HG02973 (cell line): Measurements from ENCODE around the gene SLC9C2.
"Not testable (repeated sequence)": the region's sequence is repeated elsewhere in the genome, so short reads cannot be mapped to it uniquely, and the experiment has no call there.

Experiments used
- ATAC-seq: cut with Tn5 transposase; IDR thresholded peaks from one replicate; pipeline ENCODE4 v1.9.1; 2021; ENCODE audit warnings: moderate library complexity; ENCODE audit not compliant: unreplicated experiment

The SLC9C2 gene

DNA sequence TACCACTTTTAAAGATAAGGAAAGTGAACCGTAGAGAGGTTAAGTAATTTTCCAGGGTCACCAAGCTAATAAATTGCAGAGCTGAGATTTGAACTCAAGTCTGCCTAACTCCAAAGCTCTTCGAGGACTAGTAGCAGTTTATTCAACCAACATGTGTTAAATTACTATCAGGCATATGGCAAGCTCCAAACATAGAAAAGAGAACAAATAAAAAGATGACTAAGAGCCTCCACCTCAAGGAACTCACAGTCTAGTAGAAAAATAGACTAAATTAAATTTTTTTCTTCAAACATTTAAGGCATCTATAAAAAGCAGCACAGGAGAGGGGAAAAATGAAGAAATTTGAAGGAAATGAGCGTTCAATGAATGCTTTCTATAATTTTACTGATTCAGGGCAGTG lies 22.2 kb downstream of the SLC9C2 start:
- ATAC-seq = no peak

DNA sequence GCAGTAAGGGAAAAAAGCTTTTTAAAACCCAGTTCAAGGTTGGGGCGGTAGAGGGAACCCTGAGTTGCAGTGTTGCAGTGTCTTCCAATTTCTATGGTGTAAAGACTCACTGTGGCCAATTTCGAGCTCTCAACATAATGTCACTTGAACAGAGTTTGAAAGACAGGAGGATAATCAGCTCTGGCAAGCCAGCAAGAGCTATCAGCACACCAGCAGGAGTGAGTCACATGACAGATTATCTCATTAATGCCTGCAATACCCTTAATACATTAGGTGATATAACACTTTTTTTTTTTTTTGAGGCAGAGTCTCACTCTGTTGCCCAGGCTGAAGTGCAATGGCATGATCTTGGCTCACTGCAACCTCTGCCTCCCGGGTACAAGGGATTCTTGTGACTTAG lies 22.8 kb downstream of the SLC9C2 start:
- ATAC-seq = no peak

DNA sequence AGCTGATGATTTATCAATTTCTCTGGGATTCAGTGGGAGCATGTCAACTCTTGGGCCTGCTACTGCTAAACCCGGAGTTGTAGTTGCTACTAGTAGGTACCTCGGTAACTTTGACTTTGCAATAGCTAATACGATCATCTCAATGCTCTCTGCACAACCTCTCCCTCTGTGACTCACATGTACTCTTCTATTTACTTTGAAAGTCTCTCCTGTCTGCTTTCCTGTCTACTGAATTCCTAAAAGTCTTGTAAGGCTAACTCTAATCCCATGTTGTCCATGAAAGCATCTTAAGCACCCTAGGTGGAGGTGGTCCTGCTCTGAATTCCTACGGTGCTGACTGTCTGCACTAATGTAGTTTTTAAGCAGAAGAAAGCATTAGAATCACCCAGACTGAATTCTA lies 29.3 kb downstream of the SLC9C2 start:
- no peak for ATAC-seq

DNA sequence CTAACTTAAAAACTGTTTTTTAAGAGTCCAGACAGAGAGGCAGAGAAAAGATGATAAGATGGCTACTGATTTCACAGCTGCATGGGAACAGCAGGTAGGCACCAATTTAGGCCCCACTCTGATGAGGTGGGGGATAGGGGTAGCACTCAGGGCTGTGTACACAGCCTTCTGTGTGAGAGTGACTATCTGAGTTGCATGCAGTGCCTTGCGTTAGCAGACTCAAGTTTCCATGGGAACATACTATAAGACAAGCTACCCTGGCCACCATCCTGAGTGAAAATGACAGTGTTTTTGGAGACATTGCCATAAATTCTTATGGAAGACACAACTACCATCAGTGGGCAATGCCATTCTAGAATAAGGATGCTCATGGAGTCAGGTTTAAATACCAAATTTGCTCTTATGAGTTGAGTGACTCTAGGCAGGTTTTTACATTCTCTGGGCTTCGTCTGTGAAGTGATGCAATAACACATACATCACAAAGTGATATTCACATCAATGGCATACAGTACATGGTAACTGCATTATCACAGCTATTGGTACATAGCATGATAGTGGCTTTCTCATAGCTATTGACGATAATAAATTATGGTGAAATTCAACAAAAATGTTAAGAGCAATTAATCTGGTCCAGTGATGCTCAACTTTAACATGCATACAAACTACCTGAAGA lies 30.5 kb downstream of the SLC9C2 start:
- ATAC-seq = no peak

DNA sequence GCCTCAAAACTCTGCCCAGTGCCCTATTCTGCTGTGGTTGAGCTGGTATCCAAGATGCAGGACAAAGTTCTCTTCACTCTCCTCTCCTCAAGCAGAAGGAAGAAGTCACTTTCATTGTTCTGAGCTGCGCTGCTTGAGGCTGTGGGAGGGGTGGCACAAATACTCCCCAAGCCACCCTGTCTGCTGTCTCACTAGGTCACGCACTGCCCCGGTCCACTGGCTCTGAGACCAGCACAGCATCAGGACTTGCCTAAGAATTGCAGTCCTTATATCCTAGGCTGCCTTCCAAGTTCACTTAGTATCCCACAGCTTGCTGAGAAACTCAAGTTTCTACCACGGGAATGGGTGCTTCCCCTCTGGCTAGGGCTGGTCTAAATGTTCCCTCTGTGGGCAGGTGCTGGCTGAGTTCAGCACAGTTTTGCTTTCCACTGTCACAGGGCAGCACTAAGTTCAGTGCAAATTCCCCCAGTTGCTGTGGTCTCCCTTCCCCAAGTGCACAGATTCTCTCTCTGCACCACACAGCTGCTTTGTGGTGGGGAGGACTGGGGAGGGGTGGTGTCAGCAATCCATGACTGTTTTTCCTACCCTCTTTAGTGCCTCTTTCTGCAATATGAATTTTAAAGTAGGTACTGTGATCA lies 32.4 kb downstream of the SLC9C2 start:
- ATAC-seq = peak; percentile 53

DNA sequence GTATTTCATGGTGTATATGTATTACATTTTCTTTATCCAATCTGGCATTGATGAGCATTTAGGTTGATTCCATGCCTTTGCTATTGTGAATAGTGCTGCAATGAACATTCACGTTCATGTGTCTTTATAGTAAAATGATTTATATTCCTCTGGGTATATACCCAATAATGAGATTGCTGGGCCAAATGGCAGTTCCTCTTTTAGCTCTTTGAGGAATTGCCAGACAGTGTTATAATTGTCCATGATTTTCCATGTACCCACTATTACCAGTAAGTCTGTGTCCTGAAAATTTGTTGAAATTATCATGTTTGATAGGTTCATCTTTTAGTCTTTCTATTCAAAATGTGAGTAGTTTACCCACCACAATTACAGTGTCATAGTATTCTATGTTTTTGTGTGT lies 34.4 kb downstream of the SLC9C2 start:
- no peak for ATAC-seq

DNA sequence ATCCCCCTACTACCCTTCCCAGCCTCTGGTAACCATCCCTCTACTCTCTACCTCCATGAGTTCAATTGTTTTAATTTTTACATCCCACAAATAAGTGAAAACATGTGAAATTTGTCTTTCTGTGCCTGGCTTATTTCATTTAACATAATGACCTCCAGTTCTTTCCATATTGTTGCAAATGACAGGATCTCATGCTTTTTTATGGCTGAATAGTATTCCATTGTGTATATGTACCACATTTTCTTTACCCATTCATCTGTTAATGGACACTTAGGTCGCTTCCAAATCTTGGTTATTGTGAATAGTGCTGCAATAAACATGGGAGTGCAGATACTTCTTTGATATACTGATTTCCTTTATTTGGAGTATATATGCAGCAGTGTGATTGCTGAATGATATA lies 39.0 kb downstream of the SLC9C2 start:
- not testable (repeated sequence) for ATAC-seq

DNA sequence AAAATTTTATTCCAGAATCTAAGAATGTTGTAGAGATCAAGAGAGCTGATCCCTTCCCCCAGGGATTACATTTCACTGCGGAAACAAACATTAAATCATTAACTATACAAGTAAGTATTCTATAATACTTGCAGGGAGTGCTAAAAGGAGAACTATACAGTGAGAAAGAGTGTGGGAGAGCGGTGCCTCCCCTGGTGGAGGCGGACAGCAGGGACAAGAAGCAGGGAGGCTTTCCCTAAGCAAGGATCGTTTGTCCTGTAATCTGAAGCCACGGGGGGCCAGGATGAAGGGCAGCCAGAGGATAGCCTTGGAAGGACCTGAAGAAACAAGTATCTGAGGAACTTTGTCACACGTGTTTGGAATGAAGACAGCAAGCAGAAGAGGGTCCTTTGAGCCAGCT lies 40.1 kb downstream of the SLC9C2 start:
- no peak for ATAC-seq

DNA sequence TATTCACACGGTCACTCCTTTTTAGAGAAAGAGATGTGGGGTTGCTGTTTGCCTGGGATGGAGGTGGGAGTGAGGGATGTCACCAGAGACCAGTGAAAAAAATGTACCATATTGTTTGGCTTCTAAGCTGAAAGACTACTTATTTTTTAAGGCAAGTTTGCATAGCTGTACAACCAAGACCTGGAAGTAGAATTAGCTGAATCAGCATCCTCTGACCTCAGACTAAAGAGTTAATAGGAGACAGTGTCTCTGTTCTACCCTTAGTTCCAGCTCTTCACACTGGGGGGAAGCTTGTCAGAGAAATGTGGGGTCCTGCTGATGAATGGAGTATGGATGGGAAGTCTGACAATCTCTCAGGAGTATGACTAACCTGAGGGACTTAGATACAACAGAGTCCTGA lies 41.6 kb downstream of the SLC9C2 start:
- ATAC-seq = no peak

DNA sequence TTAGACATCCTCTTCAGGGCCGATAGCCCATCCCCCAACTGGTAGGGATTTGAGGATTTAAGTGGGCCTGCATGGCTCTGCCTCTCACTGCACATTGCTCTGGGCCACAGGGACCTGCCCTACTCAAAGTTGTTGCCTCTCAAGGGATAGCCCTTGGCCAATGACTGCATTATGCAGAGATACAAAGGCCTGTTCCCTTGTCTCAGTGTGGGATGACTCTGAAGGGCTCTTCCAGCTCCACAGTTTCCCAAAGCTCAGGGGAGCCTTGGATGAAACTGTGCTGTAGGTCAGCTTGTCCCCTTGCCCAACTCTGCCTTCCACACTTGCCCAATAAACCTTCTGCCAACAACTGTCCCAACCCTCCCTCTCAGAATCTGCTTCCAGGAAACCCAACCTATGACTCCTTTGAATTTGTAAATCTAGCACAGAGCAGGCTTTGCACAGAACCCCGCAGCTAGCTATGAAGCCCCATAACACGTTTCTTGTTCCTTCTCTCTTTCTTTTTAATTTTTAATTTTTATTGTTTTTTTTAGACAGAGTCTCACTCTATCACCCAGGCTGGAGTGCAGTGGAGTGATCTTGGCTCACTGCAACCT lies 42.5 kb downstream of the SLC9C2 start:
- no peak for ATAC-seq

DNA sequence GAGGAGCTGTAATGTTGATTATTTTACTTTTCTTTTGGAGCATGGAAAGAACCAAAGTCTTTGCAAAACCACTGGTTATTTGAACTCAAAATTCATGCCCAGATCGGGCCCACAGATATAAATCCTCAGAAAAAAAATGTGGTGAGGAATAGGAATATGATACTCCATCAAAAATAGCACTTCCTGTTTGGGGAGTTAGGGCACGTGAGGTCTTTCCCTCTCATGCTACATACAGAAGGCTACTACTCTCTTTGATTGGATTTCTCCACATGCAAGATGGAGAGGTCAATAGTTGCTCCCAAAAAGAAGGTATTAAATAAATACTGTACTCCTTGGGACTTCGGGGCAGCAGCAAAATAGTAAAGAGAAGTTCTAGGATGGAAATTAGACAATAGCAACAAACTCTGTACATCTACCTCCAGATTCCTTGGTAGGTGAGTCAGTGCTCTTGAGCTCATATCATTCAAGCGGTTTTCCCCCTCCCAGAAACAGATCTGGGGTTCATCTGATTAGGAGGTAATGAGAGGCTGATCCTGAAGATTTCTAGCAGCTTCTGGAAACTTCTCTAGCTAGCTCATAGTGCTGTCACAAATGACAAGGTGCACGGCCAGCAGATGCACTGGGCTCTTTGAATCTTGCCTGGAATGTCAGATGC lies 47.1 kb downstream of the SLC9C2 start:
- no peak for ATAC-seq

DNA sequence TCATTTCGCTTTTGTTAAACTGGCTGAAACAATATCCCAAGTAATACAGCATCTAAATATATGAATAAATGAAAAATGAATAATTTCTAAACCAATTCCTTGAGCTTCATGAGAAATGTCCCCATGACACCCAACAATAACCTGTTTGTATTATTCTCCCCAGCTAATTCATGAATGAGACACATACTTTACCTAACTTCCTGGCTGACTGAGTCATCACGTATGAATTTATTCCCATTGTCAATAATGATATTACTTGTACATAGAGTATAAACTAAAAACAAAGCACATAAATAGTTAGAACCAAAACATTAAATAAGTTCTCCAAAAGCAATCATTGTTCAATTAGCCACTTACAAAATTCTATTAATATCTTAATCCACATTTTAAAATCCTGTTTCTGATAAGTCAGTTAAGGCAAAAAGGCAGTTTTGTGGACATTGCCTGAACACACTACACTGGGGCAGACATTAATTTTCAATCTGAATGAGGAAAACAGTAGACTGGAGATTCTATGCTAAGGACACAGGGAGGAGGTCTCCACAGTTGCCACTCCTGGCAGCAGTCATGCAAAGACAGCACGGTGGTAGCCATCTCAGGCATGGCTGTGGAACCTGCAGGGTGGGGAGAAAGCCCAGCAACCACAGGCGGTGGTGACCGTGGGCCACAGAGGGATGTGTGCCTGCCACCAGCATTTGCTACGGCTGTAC lies 48.2 kb downstream of the SLC9C2 start:
- ATAC-seq = no peak

DNA sequence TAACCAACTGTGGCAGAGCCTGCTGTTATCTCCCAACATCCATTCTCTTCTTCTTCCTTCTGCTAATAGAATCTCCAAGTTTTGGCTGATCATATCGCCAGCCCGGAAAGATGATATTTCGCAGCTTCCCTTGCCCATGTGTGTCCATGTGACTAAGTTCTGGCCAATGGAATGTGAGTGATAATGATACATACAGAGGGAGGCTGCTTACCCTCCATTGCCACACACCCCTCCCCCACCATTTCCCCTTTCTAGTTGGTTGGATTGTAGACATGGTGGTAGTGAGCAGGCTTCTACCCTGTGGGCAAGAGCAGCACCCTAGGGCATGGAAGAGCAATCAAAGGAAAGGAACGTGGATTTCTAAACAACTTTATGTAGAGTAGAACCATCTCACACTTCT lies 48.8 kb downstream of the SLC9C2 start:
- ATAC-seq = no peak

DNA sequence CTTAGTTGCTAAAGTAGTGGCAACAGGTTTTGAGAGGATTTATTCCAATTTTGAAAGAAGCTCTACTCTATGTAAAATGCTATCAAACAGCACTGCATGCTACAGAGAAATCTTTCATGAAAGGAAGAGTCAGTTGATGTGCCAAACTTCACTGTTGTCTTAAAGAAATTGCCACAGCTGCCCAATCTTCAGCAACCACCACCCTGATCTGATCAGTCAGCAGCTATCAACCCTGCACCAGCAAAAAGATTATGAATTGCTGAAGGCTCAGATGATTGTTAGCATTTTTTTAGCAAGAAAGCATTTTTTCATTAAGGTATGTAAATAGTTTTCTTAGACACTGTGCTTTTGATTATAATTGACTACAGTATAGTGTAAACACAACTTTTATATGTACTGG lies 49.6 kb downstream of the SLC9C2 start:
- ATAC-seq = no peak

DNA sequence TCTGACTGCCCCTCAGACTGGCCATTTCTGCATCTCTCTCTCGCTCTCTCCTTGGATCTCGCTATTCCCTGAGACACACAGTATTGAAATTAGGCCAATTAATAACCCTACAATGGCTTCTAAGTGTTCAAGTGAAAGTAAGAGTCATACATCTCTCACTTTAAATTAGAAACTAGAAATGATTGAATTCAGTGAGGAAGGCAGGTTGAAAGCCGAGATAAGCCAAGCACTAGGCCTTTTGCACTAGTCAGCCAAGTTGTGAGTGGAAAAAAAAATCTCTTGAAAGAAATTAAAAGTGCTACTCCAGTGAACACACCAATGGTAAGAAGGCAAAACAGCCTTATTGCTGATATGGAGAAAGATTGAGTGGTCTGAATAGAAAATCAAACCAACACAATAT lies 51.2 kb downstream of the SLC9C2 start:
- no peak for ATAC-seq

DNA sequence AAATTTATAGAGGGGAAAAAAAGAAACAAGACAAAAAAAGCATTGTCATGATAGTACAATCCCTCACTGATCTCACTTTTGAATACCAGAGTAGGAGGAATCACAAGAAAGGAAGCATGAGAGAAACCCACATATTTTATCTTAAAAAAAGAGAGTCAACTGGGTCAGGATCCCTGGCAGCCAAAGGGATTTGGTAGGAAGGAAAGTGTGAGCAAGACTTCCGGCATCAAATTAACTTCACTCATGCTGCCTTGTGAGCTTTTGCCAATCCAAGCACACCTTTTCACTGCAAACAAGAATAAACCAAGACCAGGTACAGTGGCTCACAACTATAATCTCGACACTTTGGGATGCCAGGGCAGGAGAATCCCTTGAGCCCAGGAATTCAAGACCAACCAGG lies 53.1 kb downstream of the SLC9C2 start:
- ATAC-seq = no peak

DNA sequence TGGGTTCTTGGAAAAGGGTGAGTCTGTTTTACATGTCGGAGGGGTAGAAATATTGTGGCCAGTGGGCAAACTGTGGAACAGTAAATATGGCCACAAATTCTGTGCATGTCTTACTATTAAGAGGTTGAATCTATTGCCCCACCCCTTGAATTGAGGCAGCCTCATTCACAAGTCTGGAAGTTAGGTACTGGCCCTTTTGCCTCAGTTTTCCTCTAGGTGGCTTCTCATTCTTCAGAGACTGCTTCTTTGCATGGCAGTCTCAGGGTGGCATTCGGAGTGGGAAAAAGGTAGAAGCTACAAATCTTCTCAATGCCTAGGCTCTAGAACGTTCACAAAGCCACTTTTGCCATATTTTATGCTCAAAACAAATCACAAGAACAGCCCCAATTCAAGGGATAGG lies 57.2 kb downstream of the SLC9C2 start:
- ATAC-seq = no peak

DNA sequence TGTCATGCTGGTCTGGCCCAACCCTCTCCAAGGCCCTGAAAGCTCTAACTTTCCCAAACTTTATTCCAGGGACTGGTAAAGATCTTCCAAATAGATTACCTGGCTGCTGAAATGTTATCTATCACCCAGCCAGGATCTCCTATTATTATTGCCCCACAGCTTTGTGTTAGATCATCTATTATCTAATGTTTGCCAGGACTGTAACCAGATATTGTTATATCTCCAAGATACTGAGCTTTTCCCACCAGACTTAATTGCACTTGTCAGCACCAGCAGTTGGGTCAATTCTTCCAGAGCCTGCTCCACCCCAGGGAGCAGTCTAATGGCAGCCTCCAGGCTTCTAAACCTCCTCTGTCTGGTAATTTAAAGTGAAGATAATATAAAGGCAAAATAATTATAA lies 66.6 kb downstream of the SLC9C2 start:
- no peak for ATAC-seq

DNA sequence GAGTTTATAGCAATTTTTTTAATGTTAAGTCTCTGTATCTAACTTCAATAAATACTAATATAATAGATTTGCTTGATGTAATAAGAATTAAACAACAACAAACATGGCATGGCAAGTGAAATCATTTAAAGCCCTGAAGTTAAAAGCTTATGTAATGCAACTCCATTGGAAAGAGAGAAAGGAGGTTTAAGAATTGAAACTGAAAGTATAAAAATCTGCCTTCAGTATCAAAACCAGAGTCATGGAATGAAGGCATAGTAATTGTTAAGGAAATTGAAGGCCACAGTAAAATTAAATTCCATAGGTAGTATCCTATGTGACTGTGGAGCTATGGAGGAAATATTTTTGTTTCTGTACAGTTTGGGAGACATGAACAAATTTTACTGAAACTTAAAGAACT lies 70.6 kb downstream of the SLC9C2 start:
- no peak for ATAC-seq

DNA sequence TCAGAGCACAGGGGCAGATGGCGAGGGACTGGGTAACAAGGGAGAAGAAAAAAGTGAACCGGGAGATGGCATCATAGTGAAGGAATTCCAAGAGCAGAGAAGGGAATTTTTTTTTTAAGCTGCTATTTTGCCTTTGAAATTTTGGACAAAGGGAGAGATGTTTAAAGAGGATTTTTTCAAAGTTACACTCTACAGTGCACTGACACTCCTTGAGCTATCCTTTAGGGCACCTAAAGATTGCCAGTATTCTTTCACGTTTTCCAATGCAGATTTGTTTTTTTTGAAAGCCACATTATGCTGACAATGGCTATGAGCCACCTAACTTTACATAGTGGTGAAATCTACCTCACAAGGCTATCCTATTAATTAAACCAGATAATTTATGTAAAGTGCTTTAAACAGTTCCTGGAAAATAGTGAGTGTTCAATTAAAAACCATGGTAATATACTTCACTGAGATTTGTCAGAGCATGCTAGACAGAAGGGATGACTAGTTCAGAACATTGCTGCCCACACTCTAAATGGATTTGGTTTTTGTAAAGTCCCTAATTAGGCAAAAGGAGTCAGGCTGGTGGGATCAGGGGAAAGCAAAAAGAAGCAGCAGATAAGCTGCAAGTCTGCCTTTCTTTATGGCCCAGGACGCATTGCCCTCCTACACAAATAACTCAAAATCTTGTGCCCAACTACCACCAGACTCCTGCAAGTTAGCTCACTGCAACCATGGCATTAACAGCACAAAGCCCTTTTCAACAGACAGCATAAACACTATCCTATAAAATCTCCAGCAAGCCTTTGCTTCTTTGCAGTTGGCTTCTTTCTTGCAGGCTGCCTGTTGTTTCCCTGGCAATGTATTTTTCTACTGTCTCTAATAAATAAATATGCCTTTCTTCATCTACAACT lies 71.8 kb downstream of the SLC9C2 start:
- ATAC-seq = no peak

DNA sequence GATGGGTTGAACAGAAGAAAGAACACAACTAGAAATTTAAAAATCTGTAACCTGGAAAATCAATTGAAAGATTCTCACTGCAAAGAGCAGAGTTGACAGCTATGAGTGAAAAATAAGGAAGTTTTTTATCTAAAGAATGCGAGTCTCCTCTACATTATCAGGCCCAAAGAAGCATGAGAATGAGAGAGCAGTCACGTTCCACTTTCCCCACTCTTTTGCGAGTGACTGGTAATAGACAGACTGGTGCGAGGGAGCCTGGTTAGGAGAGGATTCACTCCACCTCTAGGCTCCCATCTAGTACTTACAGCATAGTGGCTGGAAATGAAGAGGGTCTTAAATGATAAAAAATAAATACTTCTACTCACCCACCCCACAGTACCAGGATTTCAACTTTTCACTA lies 73.8 kb downstream of the SLC9C2 start:
- ATAC-seq = no peak
